Limb (tissue), 2 donors: ENCODE data around the gene SUN2.

ENCODE experiments used
- DNase-seq, 2 donors: peaks; one replicate each; pipeline ENCODE4 v3.0.0-alpha.2; 2016; ENCODE audit errors: extremely low spot score in 2 of 2

The SUN2 gene

DNA sequence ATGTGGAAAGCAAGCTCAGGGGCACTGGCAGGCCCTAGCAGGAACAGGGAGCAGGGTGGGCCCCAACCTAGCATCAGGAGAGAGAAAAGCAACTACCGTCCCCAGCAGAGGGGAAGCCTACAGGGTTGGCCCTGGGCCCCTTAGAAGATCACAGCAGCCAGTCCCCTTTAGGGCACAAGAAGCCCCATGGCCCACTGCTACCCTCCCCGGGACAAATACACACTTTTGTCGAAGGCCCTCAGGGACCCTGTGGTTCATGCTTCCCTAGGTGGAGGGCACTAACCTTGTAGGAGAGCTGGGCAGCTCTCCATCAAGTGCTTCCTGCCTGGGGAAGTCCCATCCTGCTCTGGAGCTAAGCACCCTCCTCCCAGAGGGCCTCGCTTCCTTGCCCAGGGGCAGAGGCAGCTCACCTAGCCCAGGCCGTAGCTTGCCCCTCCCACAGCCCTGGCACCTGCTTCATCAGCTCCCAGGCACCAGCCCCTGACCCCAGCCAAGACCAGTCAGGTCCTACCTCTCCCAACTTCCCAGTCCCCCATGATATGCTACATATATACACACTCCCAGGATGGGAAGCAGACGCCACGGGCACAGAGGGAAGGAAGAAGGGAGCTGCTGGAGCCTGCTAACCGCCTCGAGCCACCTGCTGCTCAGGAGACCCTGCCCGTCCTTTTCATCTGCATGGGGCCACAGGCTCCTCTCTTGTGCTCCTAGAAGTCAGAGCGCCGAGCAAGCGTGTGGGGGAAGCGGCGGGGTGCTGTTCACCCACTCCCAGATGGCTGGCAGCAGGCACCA is 20.1 kb downstream of the SUN2 start:
- DNase-seq = no peak

DNA sequence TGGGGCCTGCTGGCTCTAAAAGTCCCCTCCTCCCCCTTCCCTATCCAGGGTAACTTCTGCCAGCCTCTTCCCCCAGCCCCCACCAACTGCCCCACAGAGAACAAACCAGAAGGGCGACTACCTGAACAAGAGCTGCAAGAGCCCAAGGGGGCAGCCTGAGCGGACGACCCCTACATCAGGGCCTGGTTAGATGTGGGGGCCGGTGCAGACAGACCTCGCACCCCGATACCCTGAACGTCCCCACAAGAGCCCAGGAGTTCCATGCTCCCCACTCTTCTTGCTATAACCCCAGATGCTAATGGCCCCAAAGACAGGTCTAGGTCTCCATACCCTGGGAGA is 20.7 kb downstream of the SUN2 start:
- no peak for DNase-seq

DNA sequence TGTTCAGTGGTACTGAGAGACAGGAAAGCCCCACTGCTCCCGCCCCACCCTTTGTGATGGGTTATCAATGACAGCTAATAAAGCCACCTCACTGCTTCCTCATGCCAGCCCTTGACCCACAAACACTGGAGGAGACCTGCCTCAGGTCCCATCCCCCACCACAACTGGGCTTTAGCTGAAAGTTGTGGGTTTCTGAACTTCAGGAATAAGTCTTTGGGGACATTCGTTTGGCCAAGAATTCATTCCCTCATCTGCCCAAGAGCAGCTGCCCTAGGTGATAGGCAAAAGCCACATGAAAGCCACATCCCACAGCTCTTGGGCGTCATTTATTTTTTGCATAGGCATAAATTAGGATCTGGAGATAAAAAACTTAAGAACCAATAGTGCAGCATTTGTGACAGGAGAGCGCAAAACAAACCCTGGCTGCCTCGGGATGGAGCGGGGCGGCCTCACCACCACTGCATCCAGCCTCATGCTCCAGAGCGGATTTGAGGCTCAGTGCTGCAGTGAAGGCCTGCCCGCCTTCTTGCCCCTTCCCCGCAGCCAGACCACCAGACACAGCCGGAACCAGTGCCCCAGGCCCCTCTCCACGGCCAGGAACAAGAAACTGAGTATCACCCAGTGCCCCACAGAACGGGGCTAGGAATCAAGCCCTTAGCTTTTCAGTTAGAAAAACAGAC is 21.2 kb downstream of the SUN2 start:
- DNase-seq = no peak

DNA sequence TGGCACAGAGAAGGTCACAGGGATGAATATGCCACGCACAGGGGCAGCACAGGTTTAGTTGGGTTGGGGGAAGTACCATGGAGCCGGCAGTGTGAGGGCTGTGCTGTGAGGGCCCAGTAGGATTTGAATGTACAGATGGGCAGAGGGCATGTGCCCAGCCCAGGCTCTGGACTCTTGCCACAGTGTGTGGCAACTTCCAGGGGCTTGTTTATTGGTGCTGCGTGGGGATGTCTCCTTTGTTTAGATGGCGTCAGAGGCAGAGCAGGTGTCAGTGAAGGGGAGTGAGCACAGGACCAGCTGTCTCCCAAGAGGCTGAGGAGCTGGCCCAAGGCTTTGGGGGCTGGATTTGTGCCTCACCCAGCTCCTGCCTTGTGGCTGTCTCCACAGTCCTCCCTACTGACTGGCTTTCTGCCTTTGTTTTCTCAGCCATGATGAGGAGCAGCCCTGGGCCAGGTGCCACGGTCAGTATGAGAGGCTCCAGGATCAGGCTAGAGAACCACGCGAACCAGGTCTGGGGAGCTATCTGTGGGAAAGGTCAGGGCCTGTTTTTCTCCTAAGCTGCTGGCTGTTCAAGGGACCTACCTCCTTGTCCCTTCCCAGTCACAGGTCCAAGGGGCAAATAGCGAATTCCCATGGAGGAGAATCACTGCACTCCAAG is 21.9 kb downstream of the SUN2 start:
- DNase-seq = no peak

DNA sequence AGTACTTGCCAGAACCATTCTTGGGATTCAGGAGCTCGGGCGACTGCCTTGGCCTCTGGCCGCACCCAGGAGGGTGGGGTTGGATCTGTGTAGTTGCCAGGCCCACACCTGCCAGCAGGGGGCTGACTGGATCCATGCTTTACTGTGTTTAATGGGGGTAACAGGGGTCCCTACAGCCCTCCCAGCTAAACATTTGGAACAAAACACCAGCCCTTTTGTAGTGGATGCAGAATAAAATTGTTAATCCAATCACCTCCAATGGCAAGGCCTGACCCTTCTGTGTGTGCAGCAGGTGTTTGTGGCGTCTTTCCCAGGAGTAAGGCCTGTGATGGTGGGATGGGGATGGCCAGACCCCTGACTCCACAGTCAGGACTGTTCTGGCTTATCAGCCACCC is 22.5 kb downstream of the SUN2 start:
- peak in 1 of 2 donors; percentile 71 for DNase-seq

DNA sequence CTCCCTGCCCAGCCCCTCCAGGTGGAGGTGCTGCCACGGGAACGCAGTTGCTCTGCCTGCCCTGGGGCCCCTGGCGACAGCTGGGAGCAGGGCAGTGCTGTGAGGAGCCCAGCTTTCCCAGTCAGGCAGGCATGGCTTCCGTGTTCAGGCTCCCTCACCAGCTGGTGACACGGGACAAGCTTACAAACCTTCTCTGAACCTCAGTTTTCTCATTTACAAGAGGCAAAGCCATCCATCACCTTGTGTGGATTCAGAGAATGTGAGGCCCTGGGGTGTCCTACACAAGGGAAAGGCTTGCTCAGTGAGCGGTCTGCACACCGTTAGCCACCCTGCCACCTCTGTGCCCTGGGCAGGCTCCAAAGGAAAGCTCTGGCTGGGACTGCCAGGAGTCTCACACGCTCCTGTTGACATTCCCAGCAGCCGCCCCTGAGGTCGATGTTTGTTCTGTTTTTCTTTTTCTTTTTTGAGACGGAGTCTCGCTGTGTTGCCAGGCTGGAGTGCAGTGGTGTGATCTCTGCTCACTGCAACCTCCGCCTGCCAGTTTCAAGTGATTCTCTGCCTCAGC is 23.5 kb downstream of the SUN2 start:
- DNase-seq = no peak

DNA sequence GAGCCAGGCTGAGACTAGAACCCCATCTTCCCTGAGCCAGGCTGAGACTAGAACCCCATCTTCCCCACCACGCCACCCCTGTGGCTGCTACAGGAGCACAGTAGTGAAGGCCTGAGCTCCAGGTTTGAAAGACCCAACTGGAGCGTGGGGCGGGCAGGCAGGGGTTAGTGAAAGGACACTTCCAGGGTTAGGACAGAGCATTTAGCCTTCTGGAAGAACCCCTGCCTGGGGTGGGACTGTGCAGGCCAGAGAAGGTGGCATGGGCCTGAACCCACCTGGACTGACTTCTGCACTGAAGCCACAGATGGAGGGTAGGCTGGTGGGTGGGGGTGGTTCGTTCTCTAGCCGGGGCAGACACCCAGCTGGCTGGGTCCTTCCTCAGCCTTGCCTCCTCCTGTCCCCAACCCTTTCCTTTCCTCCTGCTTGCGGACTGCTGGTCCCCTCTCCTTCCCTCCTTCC is 24.1 kb downstream of the SUN2 start:
- DNase-seq = no peak

DNA sequence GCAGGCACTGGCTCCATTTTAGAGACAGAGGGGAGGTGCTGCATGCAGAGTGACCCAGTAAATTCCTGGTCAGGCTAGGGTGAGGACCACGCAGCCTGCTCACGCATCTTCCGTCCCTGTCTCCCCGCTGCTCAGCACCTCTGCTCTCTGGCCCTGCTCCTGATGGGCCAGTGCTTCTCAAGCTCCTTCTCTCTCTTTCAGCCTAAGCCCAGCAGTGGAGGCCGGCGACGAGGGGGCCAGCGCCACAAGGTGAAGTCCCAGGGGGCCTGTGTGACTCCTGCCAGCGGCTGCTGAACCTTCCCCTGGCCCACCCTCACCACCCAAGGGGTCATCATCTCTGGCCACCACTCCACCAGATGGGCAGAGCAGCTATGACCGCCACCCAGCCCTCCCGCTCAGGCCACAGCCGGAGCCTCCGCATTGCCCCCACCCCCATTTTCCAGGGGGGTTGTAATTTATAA is 25.4 kb downstream of the SUN2 start:
- DNase-seq = no peak

DNA sequence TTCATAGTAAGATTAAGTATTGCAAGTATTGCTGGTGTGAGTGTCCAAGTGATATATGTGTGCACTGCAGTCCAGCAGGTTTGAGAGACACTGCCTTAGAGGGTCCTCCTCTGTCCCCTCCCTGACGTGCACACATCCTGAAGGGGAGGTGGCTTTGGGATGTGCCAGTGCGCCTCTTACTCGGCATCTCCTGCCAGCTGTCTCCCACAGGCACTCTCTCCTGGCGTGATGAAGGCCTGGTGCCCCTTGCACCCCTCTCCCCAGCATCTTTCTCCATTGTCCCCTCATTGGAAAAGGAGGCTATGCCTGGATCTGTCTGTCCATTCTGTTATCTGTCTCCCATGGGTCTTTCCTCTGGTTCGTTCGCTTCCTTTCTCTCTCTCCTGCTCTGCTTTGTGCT is 25.9 kb downstream of the SUN2 start:
- DNase-seq = no peak

DNA sequence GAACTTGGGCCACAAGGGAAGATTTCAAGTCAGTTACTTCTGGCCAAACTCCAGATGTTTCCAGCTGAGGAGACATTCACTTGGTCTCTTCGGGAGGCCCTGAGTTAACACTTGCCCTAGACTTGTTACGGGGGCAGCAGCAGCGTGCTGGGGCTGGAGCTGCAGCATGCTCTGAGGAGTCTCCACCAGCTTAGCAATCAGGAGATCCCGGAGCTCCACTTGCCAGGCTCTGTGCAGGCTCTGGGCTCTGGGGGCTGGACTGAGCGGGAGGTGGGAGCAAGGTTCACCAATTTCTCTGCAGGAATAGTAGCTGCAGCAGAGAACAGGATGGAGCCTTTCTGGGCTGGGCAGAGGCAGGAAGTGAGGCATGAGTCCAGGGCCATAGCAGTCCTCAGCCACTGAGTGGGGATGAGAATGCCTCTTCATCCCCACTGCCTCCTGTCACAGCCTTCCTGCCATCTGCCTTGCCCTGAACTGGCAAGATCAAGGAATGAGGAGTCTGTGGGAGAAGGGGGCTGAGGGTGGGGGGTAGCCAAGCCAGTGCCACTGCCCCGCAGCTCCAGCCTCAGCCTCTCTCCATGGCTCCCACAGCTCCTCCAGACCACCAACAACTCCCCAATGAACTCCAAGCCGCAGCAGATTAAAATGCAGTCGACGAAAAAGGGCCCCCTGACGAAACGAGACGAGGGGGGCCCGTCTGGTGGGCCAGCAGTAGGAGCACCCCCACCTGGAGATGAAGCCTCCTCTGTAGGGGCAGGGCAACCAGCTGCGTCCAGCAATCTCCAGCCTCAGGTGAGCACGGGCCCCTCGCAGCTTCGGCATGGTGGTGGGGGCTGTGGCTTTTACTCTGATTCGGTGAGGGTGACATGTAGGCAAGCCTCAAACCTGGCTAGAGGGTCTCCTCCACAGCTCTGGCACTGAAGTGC is 26.7 kb downstream of the SUN2 start:
- no peak for DNase-seq

DNA sequence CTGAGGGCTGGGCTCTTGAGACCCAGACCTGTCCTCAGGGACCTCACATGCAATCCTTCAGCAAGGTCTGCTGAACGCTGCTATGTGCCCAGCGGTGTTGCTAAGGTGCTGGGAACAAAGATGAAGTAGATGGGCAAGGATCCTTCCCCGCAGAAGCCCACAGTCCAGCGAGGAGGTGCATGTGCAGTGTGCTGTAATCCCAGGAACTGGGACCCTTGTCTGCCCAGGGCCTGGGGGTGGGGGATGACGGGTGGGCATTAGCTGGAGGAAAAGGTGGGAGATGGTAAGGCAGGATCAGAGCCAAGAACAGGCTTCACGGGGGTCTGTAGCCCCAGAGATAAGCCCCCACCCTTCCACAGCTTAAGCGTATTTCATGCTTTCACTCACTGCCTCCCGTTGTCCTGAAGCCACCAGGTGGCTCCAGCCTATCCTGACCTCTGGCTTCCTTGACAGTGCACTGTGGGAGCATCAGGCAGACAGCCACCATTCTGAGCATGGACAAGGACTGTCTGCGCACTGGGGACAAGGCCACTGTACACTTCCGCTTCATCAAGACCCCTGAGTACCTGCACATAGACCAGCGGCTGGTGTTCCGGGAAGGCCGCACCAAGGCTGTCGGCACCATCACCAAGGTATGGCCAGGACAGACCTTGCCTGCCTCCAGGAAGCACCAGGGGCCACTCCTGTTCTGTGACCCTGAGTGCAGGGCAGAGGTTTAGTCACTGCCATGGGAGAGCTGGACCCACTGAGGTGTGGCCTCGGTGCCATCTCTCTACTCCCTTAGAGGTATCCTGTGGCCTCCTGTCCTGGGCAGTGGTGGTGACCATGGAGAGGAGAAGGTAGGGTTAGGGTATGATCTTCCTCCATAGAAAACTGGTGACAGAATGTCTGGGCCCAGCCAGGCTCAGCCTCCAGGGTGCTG is 28.0 kb downstream of the SUN2 start:
- no peak for DNase-seq

DNA sequence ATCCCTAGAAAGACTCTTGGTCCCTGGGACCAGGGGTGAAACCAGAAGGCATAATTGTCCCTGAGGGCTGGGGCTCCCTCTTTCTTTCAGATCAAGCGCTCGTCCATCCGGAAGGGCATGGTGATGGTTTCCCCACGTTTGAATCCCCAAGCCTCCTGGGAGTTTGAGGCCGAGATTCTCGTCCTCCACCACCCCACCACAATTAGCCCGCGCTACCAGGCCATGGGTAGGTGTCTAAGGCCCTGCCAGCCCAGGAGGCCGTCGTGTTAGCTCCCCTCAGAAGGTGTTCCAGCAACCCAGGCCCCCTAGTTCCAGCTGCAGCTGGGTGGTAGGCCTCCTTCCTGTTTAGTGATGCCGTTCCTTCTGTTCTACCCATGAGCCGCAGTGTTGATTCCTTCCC is 28.7 kb downstream of the SUN2 start:
- DNase-seq = no peak

DNA sequence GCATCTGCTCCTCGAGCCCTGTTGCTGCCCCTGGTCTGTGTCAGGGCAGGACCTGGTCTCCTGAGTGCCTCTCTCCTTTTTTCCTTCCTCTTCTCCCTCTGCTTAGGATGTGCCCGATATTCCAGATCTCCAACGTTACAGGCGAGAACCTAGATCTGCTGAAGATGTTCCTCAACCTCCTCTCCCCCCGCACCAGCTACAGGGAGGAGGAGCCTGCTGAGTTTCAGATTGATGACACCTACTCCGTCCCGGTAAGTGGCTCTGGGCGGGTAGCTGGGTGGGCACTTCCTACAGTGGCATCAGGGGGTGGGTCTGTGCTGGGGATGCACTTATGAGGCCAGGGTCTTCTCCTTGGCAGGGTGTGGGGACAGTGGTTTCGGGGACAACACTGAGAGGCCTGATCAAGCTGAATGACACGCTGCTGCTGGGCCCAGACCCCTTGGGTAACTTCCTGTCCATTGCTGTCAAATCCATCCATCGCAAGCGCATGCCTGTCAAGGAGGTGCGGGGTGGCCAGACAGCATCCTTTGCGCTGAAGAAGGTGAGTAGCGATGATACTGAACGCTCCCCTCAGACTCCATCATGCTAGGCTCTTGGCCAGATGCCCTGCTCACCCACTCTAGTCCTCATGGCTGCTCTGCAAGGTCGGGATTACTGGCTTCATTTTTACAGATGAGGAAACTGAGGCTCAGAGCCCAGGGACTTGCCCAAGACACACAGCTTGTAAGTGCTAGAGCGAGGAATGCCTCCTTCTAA is 29.7 kb downstream of the SUN2 start:
- no peak for DNase-seq

DNA sequence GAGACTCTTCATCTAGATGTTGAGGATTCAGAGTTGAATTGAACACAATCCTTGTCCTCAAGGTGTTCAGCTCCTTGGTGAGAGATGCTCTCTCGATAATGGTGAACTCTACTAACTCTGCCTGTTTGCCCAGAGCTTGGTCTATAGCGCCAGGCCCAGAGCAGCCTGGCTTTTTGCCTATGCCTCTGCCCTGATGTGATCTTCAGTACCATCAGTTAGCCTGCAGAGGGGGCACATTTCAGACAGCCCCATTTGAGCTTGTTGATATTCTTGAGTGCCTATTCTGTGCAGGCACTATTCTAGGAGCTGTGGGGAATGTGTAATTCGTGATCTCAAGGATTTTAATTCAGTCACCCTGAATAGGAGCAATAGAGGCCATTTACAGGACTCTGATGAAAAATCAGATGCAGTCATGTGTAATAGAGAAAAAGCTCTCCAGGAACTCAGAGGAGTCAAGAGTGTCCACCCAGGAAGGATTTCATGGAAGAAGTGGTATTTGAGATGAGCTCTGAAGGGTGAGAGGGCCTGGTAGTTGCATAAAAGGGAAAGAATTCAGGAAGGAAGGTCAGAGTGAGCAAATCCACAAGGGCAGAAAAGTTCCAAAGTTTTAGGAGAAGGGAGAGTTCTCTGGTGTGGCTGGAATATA is 30.7 kb downstream of the SUN2 start:
- no peak for DNase-seq

DNA sequence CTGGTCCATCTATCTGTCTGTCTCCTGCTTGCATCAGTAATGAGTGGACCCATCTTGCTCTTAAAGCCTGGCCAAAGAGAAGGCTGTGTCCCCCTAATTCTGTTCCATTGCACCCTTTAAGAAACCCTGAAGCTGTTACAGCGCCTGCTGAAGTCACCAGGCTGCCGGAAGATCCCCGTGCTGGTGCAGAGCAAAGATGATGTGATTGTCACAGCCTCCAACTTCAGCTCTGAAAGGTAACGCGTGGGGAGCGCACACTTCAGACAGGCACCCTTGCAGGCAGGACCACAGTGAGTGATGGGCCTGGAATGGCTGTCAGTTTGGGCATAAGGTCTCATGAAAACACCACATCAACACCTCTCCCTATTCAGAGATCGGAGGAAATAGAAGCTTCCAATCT is 31.6 kb downstream of the SUN2 start:
- no peak for DNase-seq

DNA sequence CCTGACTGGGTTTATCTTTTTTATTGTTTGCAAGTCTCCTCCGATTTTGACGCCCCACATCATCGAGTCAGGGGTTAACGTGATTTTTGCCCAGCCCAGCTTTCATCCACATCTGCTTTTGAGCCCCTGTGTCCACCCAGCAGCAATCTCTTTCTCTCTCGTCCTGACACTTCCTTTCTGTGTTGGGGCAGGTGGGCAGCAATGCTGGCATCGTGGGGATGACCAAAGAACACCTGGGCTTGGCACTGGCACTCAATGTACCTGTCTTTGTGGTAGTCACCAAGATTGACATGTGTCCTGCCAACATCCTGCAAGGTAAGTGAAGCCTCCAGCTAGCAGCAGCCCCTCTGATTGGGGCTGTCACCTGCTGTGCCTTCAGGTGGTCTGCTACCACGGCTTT is 34.2 kb downstream of the SUN2 start:
- DNase-seq = no peak

DNA sequence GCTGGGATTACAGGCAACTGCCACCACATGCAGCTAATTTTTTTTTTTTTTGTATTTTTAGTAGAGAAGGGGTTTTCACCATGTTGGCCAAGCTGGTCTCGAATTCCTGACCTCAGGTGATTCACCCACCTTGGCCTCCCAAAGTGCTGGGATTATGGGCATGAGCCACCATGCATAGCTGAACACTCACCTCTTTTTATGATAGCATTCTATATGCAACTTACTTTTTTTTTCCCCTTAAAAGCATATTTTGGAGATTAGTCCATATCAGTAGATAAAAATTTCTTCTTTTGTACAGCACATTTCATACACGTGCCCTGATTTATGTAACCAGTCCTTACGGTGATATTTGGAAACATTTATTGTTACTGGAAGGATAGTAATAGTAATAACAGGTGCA is 35.4 kb downstream of the SUN2 start:
- DNase-seq = no peak

DNA sequence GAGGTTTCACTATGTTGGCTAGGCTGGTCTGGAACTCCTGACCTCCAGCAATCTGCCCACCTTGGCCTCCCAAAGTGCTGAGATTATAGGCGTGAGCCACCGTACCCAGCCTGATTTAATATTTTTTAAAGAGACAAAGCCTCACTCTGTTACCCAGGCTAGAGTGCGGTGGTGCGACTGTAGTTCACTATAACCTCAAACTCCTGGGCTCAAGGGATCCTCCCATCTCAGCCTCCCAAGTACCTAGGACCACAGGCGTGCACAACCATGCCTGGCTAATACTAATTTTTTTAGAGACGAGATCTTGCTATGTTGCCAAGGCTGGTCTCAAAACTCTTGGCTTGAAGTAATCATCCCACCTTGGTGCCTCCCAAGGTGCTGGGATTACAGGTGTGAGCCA is 36.6 kb downstream of the SUN2 start:
- DNase-seq = no peak

DNA sequence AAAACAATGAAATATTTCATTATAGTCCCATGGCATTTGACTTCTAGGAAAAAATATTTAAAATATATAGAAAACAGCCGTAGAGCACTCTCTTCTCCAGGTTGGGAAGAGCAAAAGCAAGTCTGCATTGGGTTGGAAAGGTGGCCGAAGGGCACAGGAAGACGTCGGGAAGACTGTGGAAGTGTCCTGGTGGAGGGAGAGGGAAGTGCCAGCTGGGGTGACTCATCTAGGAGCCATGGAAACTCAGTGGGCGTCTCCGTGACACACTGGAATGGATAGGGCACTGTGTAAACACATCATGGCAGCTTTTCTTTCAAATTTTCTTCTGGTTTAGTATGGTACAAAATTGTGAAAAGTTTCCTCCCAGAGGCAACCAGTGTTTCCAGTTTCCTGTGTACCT is 37.4 kb downstream of the SUN2 start:
- peak in 1 of 2 donors; percentile 24 for DNase-seq
